BJ (cell line): Measurements from ENCODE around the gene TMEM94. TPM values are rescaled to one million over a fixed set of nuclear protein-coding genes. Genes with fewer than 3 reads are reported as not detected.

Experiments
- CTCF ChIA-PET: fragments of 350-600 bp; formaldehyde crosslinking; extraction: SDS; loops from one replicate; lab custom pipeline; 2021; ENCODE audit warnings: antibody characterized with exemption, inconsistent platforms; lab: Yijun Ruan, JAX
- POLR2A ChIA-PET: fragments of 300-600 bp; sonication (Branson Sonifier 250); formaldehyde crosslinking; extraction: SDS; loops from one replicate; lab custom pipeline; 2021; ENCODE audit warnings: antibody characterized with exemption; lab: Charles Lee
- DNase-seq: peaks from one replicate; pipeline ENCODE4 v3.0.0-alpha.2; 2011; ENCODE audit warnings: low read depth
- H3K27me3 ChIP-seq: 2 replicates; pipeline ENCODE4 v1.6.0; 2011; ENCODE audit warnings: low read length; ENCODE audit not compliant: control insufficient read depth, insufficient read depth
- H3K36me3 ChIP-seq: 2 replicates; pipeline ENCODE4 v1.5.1; 2011; ENCODE audit warnings: low read length; ENCODE audit not compliant: control insufficient read depth, insufficient read depth
- H3K4me3 ChIP-seq: 2 replicates; pipeline ENCODE4 v1.5.1; 2011; ENCODE audit warnings: low read depth, mild to moderate bottlenecking, control low read depth, low read length
- polyA plus RNA-seq: library from polyadenylated mRNA; depleted of rRNA; stranded (reverse); fragments of >200 nt; gene quantifications from 2 replicates; pipeline ENCODE4 v1.2.3, GENCODE V29; 2011; rRNA removed
- small RNA-seq: library from RNA; depleted of rRNA; stranded (forward); fragments of <200 nt; gene quantifications from one replicate; pipeline ENCODE3, GENCODE V24; 2012; ENCODE audit warnings: low replicate concordance, low read depth; ENCODE audit not compliant: insufficient read length
- TF ChIP-seq, protein P1 (sequence below): IDR thresholded peaks from 2 replicates; pipeline ENCODE4 v1.5.1; 2011; ENCODE audit warnings: low read depth, mild to moderate bottlenecking, control low read depth, inconsistent platforms, low read length, moderate library complexity; ENCODE audit not compliant: insufficient read depth

Gene TMEM94
- polyA plus RNA-seq, 1 experiment = 35.5 TPM

DNA sequence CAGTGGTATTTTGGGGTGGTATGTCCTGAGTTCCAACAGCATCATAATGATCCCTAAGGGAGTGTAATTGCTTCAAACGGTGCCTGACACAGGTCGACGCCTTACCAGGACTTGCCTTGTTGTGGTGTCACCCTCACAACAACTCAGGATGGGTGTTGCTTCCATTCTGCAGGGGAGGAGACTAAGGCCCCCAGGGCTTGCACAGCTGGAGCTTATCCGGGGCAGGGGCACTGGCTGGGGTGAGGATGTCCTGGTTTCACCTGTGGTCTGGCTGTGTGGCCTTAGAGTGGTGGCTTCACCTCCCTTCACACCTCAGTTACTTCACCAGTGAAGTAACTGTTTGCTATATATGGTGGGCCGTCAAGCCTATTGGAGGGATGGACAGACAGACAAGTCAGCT lies 92.4 kb downstream of the TMEM94 start:
- H3K36me3 ChIP-seq = no peaks in the 10 kb centered on the region
- ChIA-PET POLR2A (interaction anchor here (0.7 kb wide), 1 partner anchor 154 kb away, joined by 7 read pairs; no protein-coding TSS in a partner anchor), CTCF (interaction anchor here (0.6 kb wide), 1 partner anchor 13 kb away, joined by 3 read pairs; no protein-coding TSS in a partner anchor)
- H3K27me3 ChIP-seq = no peaks in the 10 kb centered on the region
- no peak for DNase-seq
- no peak overlapping the region for H3K4me3 ChIP-seq
- TF ChIP-seq, protein P1, sequence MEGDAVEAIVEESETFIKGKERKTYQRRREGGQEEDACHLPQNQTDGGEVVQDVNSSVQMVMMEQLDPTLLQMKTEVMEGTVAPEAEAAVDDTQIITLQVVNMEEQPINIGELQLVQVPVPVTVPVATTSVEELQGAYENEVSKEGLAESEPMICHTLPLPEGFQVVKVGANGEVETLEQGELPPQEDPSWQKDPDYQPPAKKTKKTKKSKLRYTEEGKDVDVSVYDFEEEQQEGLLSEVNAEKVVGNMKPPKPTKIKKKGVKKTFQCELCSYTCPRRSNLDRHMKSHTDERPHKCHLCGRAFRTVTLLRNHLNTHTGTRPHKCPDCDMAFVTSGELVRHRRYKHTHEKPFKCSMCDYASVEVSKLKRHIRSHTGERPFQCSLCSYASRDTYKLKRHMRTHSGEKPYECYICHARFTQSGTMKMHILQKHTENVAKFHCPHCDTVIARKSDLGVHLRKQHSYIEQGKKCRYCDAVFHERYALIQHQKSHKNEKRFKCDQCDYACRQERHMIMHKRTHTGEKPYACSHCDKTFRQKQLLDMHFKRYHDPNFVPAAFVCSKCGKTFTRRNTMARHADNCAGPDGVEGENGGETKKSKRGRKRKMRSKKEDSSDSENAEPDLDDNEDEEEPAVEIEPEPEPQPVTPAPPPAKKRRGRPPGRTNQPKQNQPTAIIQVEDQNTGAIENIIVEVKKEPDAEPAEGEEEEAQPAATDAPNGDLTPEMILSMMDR = no peak

Small RNA genes lying within 50 kb of the gene (small RNA-seq; reads per million reads assigned to genes)
- gene RF00019 (not detected), gene RNU6-938P (not detected)

Other genes starting within 250 kb of the TMEM94 start
- 18.7 and 27.6 TPM in 2 replicates for gene GGA3, start 195.0 kb upstream of the TMEM94 start, polyA plus RNA-seq
- gene MRPS7, start 194.8 kb upstream of the TMEM94 start, polyA plus RNA-seq = 66.3 and 69.1 TPM in 2 replicates
- 20.2 and 29.0 TPM in 2 replicates for gene MIF4GD, start 185.4 kb upstream of the TMEM94 start, polyA plus RNA-seq
- 8.3 and 12.0 TPM in 2 replicates for gene SLC25A19, start 167.2 kb upstream of the TMEM94 start, polyA plus RNA-seq
- gene GRB2, start 51.0 kb upstream of the TMEM94 start, polyA plus RNA-seq = 46.5 and 50.7 TPM in 2 replicates
- gene CASKIN2, start 58.9 kb downstream of the TMEM94 start, polyA plus RNA-seq = 2.3 and 4.8 TPM in 2 replicates
- 12.8 and 17.9 TPM in 2 replicates for gene TSEN54, start 59.9 kb downstream of the TMEM94 start, polyA plus RNA-seq
- gene LLGL2, start 69.1 kb downstream of the TMEM94 start, polyA plus RNA-seq = 0.97 and 1.6 TPM in 2 replicates
- gene MYO15B, start 131.2 kb downstream of the TMEM94 start, polyA plus RNA-seq = 0.72 and 1.3 TPM in 2 replicates
- 0.10 TPM in 1 of 2 replicates, not detected in the other for gene SMIM5, start 176.8 kb downstream of the TMEM94 start, polyA plus RNA-seq
- 8.2 and 14.2 TPM in 2 replicates for gene RECQL5, start 210.5 kb downstream of the TMEM94 start, polyA plus RNA-seq
- 65.3 and 84.8 TPM in 2 replicates for gene SAP30BP, start 210.7 kb downstream of the TMEM94 start, polyA plus RNA-seq